ENCODE results near the gene RPTOR.
"Not testable (repeated sequence)": the region's sequence is repeated elsewhere in the genome, so short reads cannot be mapped to it uniquely, and the experiment has no call there.

Gene RPTOR

GRCh38 chr17:80763293-80763867 lies 218.7 kb downstream of the RPTOR start (continued):
- TF ChIP-seq OSR1 (CRISPR knock-in tag; IDR thresholded peaks at IDR 0.05), result no peak

GRCh38 chr17:80764627-80765145 lies 220.0 kb downstream of the RPTOR start:
- not testable (repeated sequence) for ATAC-seq

GRCh38 chr17:80765241-80765961 lies 220.8 kb downstream of the RPTOR start:
- no peak for ATAC-seq
- TF ChIP-seq TOX (CRISPR knock-in tag; IDR thresholded peaks at IDR 0.05; ENCODE audit: borderline replicate concordance) (no peak), ZFP30 (CRISPR knock-in tag; IDR thresholded peaks at IDR 0.05) (no peak), RARB (CRISPR knock-in tag; IDR thresholded peaks at IDR 0.05) (no peak), ZNF8 (CRISPR knock-in tag; IDR thresholded peaks at IDR 0.05) (no peak), GLIS3 (CRISPR knock-in tag; IDR thresholded peaks at IDR 0.05) (no peak), OSR1 (CRISPR knock-in tag; IDR thresholded peaks at IDR 0.05) (no peak), TSHZ2 (CRISPR knock-in tag; IDR thresholded peaks at IDR 0.05) (no peak), SNAI2 (CRISPR knock-in tag; IDR thresholded peaks at IDR 0.05) (no peak), PPARA (CRISPR knock-in tag; IDR thresholded peaks at IDR 0.05; ENCODE audit: borderline replicate concordance) (no peak), TCF4 (CRISPR knock-in tag; IDR thresholded peaks at IDR 0.05; ENCODE audit: borderline replicate concordance) (no peak), ARNTL (CRISPR knock-in tag; IDR thresholded peaks at IDR 0.05; ENCODE audit: borderline replicate concordance, low read depth) (no peak), ZFP3 (CRISPR knock-in tag; IDR thresholded peaks at IDR 0.05) (no peak), POU6F1 (CRISPR knock-in tag; IDR thresholded peaks at IDR 0.05; ENCODE audit: borderline replicate concordance, low read depth) (no peak), ZNF70 (CRISPR knock-in tag; IDR thresholded peaks at IDR 0.05) (no peak), PATZ1 (CRISPR knock-in tag; IDR thresholded peaks at IDR 0.05; ENCODE audit: borderline replicate concordance) (no peak)
- TF ChIP-seq, protein P1, sequence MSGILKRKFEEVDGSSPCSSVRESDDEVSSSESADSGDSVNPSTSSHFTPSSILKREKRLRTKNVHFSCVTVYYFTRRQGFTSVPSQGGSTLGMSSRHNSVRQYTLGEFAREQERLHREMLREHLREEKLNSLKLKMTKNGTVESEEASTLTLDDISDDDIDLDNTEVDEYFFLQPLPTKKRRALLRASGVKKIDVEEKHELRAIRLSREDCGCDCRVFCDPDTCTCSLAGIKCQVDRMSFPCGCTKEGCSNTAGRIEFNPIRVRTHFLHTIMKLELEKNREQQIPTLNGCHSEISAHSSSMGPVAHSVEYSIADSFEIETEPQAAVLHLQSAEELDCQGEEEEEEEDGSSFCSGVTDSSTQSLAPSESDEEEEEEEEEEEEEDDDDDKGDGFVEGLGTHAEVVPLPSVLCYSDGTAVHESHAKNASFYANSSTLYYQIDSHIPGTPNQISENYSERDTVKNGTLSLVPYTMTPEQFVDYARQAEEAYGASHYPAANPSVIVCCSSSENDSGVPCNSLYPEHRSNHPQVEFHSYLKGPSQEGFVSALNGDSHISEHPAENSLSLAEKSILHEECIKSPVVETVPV (CRISPR knock-in tag; IDR thresholded peaks at IDR 0.05), result no peak

DNA sequence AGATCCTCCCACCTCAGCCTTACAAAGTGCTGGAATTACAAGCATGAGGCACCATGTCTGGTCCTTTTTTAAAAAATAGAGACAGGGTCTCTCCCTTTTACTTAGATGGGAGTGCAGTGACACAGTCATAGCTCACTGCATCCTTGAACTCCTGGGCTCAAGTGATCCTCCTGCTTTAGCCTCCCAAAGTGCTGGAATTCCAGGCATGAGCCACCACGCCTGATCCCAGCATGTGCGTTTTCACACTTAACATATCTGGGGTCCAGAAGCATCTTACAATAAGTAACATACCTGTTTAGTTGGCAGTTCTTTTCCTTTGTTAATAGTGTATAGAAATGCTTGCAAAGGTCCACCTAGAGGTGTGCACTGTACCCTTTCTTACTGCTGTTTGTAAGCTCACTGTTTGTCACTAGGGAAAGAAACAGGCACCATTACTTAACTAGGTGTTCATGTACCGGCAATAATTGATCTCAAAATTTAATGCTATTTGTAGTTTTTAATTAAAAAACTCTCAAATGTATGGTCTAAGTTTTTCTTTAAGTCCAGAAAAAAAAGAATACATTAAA lies 221.7 kb downstream of the RPTOR start:
- no peak for ATAC-seq
- no peak for TF ChIP-seq OSR1 (CRISPR knock-in tag; IDR thresholded peaks at IDR 0.05)
- TF ChIP-seq ZNF70 (CRISPR knock-in tag; IDR thresholded peaks at IDR 0.05), result no peak

- ATAC-seq, result no peak
- no peak for TF ChIP-seq ZNF565 (CRISPR knock-in tag; conservative IDR thresholded peaks at IDR 0.05; ENCODE audit: low read depth)
- no peak for TF ChIP-seq GLIS3 (CRISPR knock-in tag; IDR thresholded peaks at IDR 0.05)
- TF ChIP-seq CSDC2 (CRISPR knock-in tag; IDR thresholded peaks at IDR 0.05), result no peak
- no peak for TF ChIP-seq ZFP30 (CRISPR knock-in tag; IDR thresholded peaks at IDR 0.05)
- TF ChIP-seq ISL1 (CRISPR knock-in tag; IDR thresholded peaks at IDR 0.05), result no peak
- TF ChIP-seq ZNF8 (CRISPR knock-in tag; IDR thresholded peaks at IDR 0.05), result no peak
- TF ChIP-seq TSHZ2 (CRISPR knock-in tag; IDR thresholded peaks at IDR 0.05), result no peak
- no peak for TF ChIP-seq POU6F1 (CRISPR knock-in tag; IDR thresholded peaks at IDR 0.05; ENCODE audit: borderline replicate concordance, low read depth)
- no peak for TF ChIP-seq OSR1 (CRISPR knock-in tag; IDR thresholded peaks at IDR 0.05)
- TF ChIP-seq SNAI2 (CRISPR knock-in tag; IDR thresholded peaks at IDR 0.05), result no peak
- no peak for TF ChIP-seq RARB (CRISPR knock-in tag; IDR thresholded peaks at IDR 0.05)
- no peak for TF ChIP-seq ZFP3 (CRISPR knock-in tag; IDR thresholded peaks at IDR 0.05)
- TF ChIP-seq TOX (CRISPR knock-in tag; IDR thresholded peaks at IDR 0.05; ENCODE audit: borderline replicate concordance), result no peak
These were observed 223.8 kb downstream of the RPTOR start for GRCh38 chr17:80768389-80768788.

Measured in SK-N-SH treated with all-trans-retinoic acid at 6 μM for 48 hours (cell line).